ENCODE measurements around the gene PSMC5.
A peak's percentile ranks its signal among the peaks of the same experiment; 100 is the strongest.

Gene PSMC5

GRCh38 chr17:63834431-63835166 is 7.4 kb downstream of the PSMC5 start:
- no peaks in the 10 kb centered on the region for H3K9me3 ChIP-seq (ENCODE audit: control insufficient read depth, low read length)
- H3K9ac ChIP-seq (ENCODE audit: low read length), result no peak overlapping the region
- no peak overlapping the region for H3K4me3 ChIP-seq (ENCODE audit: low read length)
- peaks cover 18% of the 10 kb centered on the region for H3K4me1 ChIP-seq (ENCODE audit: control insufficient read depth, insufficient read depth, low read length)
- H3K27me3 ChIP-seq (ENCODE audit: control insufficient read depth, insufficient read depth, low read length), result no peaks in the 10 kb centered on the region
- H3K36me3 ChIP-seq (ENCODE audit: control insufficient read depth, insufficient read depth, low read length), result peaks cover 25% of the 10 kb centered on the region

GRCh38 chr17:63835167-63835720 is 8.0 kb downstream of the PSMC5 start:
- H3K4me3 ChIP-seq (ENCODE audit: low read length), result no peak overlapping the region
- no peaks in the 10 kb centered on the region for H3K27me3 ChIP-seq (ENCODE audit: control insufficient read depth, insufficient read depth, low read length)
- peaks cover 25% of the 10 kb centered on the region for H3K36me3 ChIP-seq (ENCODE audit: control insufficient read depth, insufficient read depth, low read length)
- no peaks in the 10 kb centered on the region for H3K9me3 ChIP-seq (ENCODE audit: control insufficient read depth, low read length)
- no peak overlapping the region for H3K9ac ChIP-seq (ENCODE audit: low read length)
- peaks cover 24% of the 10 kb centered on the region for H3K4me1 ChIP-seq (ENCODE audit: control insufficient read depth, insufficient read depth, low read length)

GRCh38 chr17:63836811-63837210 is 9.6 kb downstream of the PSMC5 start:
- H3K9ac ChIP-seq (ENCODE audit: low read length), result no peak overlapping the region
- no peaks in the 10 kb centered on the region for H3K27me3 ChIP-seq (ENCODE audit: control insufficient read depth, insufficient read depth, low read length)
- peaks cover 36% of the 10 kb centered on the region for H3K4me1 ChIP-seq (ENCODE audit: control insufficient read depth, insufficient read depth, low read length)
- peaks cover 17% of the 10 kb centered on the region for H3K36me3 ChIP-seq (ENCODE audit: control insufficient read depth, insufficient read depth, low read length)
- no peak overlapping the region for H3K4me3 ChIP-seq (ENCODE audit: low read length)
- H3K9me3 ChIP-seq (ENCODE audit: control insufficient read depth, low read length), result no peaks in the 10 kb centered on the region

- no peak overlapping the region for H3K9ac ChIP-seq (ENCODE audit: low read length)
- H3K4me1 ChIP-seq (ENCODE audit: control insufficient read depth, insufficient read depth, low read length), result peaks cover 36% of the 10 kb centered on the region
- peaks cover 13% of the 10 kb centered on the region for H3K36me3 ChIP-seq (ENCODE audit: control insufficient read depth, insufficient read depth, low read length)
- H3K27me3 ChIP-seq (ENCODE audit: control insufficient read depth, insufficient read depth, low read length), result no peaks in the 10 kb centered on the region
- H3K4me3 ChIP-seq (ENCODE audit: low read length), result no peak overlapping the region
- H3K9me3 ChIP-seq (ENCODE audit: control insufficient read depth, low read length), result no peaks in the 10 kb centered on the region
Observed at GRCh38 chr17:63837480-63837879, 10.2 kb downstream of the PSMC5 start.

GRCh38 chr17:63837962-63838600 is 10.8 kb downstream of the PSMC5 start:
- Histone ChIP-seq H3K9ac (ENCODE audit: low read length) (peak overlapping the region; percentile 40), H3K4me3 (ENCODE audit: low read length) (no peak overlapping the region), H3K4me1 (ENCODE audit: control insufficient read depth, insufficient read depth, low read length) (peaks cover 36% of the 10 kb centered on the region), H3K36me3 (ENCODE audit: control insufficient read depth, insufficient read depth, low read length) (peaks cover 10% of the 10 kb centered on the region), H3K9me3 (ENCODE audit: control insufficient read depth, low read length) (no peaks in the 10 kb centered on the region), H3K27me3 (ENCODE audit: control insufficient read depth, insufficient read depth, low read length) (no peaks in the 10 kb centered on the region)

GRCh38 chr17:63838631-63839171 is 11.5 kb downstream of the PSMC5 start:
- no peak overlapping the region for H3K4me3 ChIP-seq (ENCODE audit: low read length)
- H3K4me1 ChIP-seq (ENCODE audit: control insufficient read depth, insufficient read depth, low read length), result peaks cover 36% of the 10 kb centered on the region
- peak overlapping the region; percentile 40 for H3K9ac ChIP-seq (ENCODE audit: low read length)

GRCh38 chr17:63840591-63841349 is 13.5 kb downstream of the PSMC5 start:
- peak overlapping the region; percentile 86 for H3K4me3 ChIP-seq (ENCODE audit: low read length)

More at GRCh38 chr17:63838631-63839171, 11.5 kb downstream of the PSMC5 start:
- Histone ChIP-seq H3K27me3 (ENCODE audit: control insufficient read depth, insufficient read depth, low read length) (no peaks in the 10 kb centered on the region), H3K9me3 (ENCODE audit: control insufficient read depth, low read length) (no peaks in the 10 kb centered on the region), H3K36me3 (ENCODE audit: control insufficient read depth, insufficient read depth, low read length) (peaks cover 4% of the 10 kb centered on the region)

GRCh38 chr17:63841350-63842172 is 14.3 kb downstream of the PSMC5 start:
- no peaks in the 10 kb centered on the region for H3K36me3 ChIP-seq (ENCODE audit: control insufficient read depth, insufficient read depth, low read length)
- peak overlapping the region; percentile 86 for H3K4me3 ChIP-seq (ENCODE audit: low read length)
- no peaks in the 10 kb centered on the region for H3K9me3 ChIP-seq (ENCODE audit: control insufficient read depth, low read length)
- peak overlapping the region; percentile 91 for H3K9ac ChIP-seq (ENCODE audit: low read length)
- H3K27me3 ChIP-seq (ENCODE audit: control insufficient read depth, insufficient read depth, low read length), result no peaks in the 10 kb centered on the region
- peaks cover 36% of the 10 kb centered on the region for H3K4me1 ChIP-seq (ENCODE audit: control insufficient read depth, insufficient read depth, low read length)

More at GRCh38 chr17:63840591-63841349, 13.5 kb downstream of the PSMC5 start:
- Histone ChIP-seq H3K36me3 (ENCODE audit: control insufficient read depth, insufficient read depth, low read length) (no peaks in the 10 kb centered on the region), H3K9ac (ENCODE audit: low read length) (peak overlapping the region; percentile 91), H3K27me3 (ENCODE audit: control insufficient read depth, insufficient read depth, low read length) (no peaks in the 10 kb centered on the region), H3K4me1 (ENCODE audit: control insufficient read depth, insufficient read depth, low read length) (peaks cover 36% of the 10 kb centered on the region), H3K9me3 (ENCODE audit: control insufficient read depth, low read length) (no peaks in the 10 kb centered on the region)

GRCh38 chr17:63842173-63842539 is 14.9 kb downstream of the PSMC5 start:
- Histone ChIP-seq H3K36me3 (ENCODE audit: control insufficient read depth, insufficient read depth, low read length) (no peaks in the 10 kb centered on the region), H3K4me1 (ENCODE audit: control insufficient read depth, insufficient read depth, low read length) (peaks cover 36% of the 10 kb centered on the region), H3K27me3 (ENCODE audit: control insufficient read depth, insufficient read depth, low read length) (no peaks in the 10 kb centered on the region), H3K9ac (ENCODE audit: low read length) (peak overlapping the region; percentile 91), H3K4me3 (ENCODE audit: low read length) (peak overlapping the region; percentile 86), H3K9me3 (ENCODE audit: control insufficient read depth, low read length) (no peaks in the 10 kb centered on the region)

GRCh38 chr17:63842540-63843386 is 15.5 kb downstream of the PSMC5 start, which contains the start of gene SMARCD2:
Gene SMARCD2 (minus strand): TSS chr17:63842685. CDS start chr17:63842674, 11 bp downstream.
- Histone ChIP-seq H3K36me3 (ENCODE audit: control insufficient read depth, insufficient read depth, low read length) (no peaks in the 10 kb centered on the region), H3K27me3 (ENCODE audit: control insufficient read depth, insufficient read depth, low read length) (no peaks in the 10 kb centered on the region), H3K9me3 (ENCODE audit: control insufficient read depth, low read length) (no peaks in the 10 kb centered on the region), H3K4me1 (ENCODE audit: control insufficient read depth, insufficient read depth, low read length) (peaks cover 36% of the 10 kb centered on the region), H3K4me3 (ENCODE audit: low read length) (peak within 1 kb of the TSS; percentile 86), H3K9ac (ENCODE audit: low read length) (peak within 1 kb of the TSS; percentile 91)
